Prostate gland (tissue), 2 donors: ENCODE data around the gene EXOSC2.

Source experiments
- POLR2AphosphoS5 ChIP-seq: sonication (generic); formaldehyde crosslinking; IDR thresholded peaks from one replicate; pipeline ENCODE4 v1.6.1; 2017; ENCODE audit warnings: antibody characterized with exemption
- TF ChIP-seq, protein P1 (sequence below), 4 experiments: fragments of 200-600 bp in 2 of 4; fragments of 450-650 bp in 2 of 4; sonication (generic) in 2 of 4; IDR thresholded peaks; 1 replicate in 3 of 4; 2 replicates in 1 of 4; pipeline ENCODE4 v1.5.1; 2016 to 2019; ENCODE audit warnings: antibody characterized with exemption in 4 of 4, mild to moderate bottlenecking in 2 of 4, moderate library complexity in 2 of 4

GRCh38 chr9:130660683-130661450 lies 32.7 kb upstream of the EXOSC2 start:
- TF ChIP-seq, protein P1, sequence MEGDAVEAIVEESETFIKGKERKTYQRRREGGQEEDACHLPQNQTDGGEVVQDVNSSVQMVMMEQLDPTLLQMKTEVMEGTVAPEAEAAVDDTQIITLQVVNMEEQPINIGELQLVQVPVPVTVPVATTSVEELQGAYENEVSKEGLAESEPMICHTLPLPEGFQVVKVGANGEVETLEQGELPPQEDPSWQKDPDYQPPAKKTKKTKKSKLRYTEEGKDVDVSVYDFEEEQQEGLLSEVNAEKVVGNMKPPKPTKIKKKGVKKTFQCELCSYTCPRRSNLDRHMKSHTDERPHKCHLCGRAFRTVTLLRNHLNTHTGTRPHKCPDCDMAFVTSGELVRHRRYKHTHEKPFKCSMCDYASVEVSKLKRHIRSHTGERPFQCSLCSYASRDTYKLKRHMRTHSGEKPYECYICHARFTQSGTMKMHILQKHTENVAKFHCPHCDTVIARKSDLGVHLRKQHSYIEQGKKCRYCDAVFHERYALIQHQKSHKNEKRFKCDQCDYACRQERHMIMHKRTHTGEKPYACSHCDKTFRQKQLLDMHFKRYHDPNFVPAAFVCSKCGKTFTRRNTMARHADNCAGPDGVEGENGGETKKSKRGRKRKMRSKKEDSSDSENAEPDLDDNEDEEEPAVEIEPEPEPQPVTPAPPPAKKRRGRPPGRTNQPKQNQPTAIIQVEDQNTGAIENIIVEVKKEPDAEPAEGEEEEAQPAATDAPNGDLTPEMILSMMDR (IDR thresholded peaks at IDR 0.05), result no peak
- TF ChIP-seq POLR2AphosphoS5, result no peak
